ENCODE results near the gene ABCA7.

Gene ABCA7

DNA sequence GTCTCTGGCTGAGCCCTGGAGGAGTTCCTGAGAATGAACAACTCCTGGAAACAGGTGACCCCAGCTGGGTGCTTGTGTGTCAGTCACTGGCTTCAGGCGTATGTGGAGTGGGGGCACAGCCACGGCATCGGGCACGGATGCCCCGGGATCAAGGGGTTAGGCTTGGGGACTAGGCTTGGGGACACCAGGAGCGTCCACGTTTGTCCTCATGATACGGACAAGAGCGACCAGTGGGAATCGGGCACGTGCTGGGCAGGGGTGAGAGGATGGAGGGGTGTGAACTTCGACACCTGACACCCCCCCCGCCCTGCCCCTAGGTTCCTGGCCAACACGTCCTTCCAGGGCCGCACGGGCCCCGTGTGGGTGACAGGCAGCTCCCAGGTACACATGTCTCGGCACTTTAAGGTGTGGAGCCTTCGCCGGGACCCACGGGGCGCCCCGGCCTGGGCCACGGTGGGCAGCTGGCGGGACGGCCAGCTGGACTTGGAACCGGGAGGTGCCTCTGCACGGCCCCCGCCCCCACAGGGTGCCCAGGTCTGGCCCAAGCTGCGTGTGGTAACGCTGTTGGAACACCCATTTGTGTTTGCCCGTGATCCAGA, 35.6 kb upstream of the ABCA7 start:
- no peak for DNase-seq (ENCODE audit: low spot score)

DNA sequence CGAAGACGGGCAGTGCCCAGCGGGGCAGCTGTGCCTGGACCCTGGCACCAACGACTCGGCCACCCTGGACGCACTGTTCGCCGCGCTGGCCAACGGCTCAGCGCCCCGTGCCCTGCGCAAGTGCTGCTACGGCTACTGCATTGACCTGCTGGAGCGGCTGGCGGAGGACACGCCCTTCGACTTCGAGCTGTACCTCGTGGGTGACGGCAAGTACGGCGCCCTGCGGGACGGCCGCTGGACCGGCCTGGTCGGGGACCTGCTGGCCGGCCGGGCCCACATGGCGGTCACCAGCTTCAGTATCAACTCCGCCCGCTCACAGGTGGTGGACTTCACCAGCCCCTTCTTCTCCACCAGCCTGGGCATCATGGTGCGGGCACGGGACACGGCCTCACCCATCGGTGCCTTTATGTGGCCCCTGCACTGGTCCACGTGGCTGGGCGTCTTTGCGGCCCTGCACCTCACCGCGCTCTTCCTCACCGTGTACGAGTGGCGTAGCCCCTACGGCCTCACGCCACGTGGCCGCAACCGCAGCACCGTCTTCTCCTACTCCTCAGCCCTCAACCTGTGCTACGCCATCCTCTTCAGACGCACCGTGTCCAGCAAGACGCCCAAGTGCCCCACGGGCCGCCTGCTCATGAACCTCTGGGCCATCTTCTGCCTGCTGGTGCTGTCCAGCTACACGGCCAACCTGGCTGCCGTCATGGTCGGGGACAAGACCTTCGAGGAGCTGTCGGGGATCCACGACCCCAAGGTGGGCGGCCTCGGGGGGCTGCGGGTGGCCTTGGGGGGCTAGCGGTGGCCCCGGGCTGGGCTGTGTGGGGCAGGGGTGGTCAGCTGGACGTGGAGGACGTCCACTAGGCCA, 34.9 kb upstream of the ABCA7 start:
- no peak for DNase-seq (ENCODE audit: low spot score)

DNA sequence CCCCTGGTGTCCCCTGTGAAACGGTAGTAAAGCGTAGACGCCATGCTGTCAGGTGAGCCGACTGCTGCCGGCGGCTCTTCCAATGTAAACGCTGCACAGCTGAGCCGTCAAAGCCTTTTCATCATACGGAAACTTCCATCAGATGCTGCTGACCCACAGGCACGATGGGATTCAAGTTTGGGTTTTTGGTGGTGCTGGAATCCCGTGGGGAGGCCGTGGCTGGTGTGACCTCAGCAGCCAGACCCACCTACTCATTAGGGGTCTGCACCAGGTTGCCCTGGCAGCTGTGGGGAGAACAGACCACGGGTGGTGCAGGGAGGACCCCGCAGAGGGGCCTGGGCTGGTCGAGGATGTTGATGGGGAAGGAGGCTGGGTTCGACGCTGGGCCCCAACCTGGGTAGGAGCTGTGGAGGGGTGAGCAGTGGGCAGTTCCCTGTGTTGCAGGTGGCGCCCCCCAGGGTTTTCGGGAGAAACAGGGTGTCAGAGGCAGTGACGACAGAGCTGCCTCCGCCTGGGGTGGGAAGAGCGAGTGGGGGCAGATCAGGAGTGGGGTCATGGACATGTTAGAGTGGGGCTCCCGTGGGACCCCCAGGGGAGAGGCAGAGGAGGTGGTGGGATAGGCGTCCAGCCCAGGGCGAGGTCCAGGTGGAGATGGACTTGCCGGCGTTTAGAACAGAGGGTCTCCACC, 33.1 kb upstream of the ABCA7 start:
- DNase-seq (ENCODE audit: low spot score), result no peak

DNA sequence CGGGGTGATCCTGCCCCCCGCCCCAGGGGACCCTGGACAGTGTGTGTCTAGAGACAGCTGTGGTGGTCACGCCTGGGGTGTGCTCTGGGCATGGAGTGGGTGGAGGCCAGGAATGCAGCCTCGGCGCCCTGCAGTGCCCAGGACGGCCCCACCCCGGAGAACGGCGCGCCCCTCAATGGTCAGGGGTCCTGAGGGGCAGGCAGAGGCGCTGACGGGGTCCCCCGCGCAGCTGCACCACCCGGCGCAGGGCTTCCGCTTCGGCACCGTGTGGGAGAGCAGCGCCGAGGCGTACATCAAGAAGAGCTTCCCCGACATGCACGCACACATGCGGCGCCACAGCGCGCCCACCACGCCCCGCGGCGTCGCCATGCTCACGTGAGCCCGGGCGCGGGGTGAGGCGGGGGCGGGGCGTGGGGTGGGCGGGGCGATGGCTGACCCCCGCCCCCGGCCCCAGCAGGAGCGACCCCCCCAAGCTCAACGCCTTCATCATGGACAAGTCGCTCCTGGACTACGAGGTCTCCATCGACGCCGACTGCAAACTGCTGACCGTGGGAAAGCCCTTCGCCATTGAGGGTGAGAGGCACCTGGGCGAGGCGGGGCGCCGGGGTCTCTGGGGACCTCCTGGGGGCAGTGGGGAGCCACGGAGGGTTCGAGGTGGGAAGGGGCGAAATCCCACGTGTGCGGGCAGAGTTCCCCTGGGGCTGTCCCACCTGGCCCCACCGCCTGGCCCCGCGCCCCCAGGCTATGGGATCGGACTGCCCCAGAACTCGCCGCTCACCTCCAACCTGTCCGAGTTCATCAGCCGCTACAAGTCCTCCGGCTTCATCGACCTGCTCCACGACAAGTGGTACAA, 32.3 kb upstream of the ABCA7 start:
- DNase-seq (ENCODE audit: low spot score), result no peak

DNA sequence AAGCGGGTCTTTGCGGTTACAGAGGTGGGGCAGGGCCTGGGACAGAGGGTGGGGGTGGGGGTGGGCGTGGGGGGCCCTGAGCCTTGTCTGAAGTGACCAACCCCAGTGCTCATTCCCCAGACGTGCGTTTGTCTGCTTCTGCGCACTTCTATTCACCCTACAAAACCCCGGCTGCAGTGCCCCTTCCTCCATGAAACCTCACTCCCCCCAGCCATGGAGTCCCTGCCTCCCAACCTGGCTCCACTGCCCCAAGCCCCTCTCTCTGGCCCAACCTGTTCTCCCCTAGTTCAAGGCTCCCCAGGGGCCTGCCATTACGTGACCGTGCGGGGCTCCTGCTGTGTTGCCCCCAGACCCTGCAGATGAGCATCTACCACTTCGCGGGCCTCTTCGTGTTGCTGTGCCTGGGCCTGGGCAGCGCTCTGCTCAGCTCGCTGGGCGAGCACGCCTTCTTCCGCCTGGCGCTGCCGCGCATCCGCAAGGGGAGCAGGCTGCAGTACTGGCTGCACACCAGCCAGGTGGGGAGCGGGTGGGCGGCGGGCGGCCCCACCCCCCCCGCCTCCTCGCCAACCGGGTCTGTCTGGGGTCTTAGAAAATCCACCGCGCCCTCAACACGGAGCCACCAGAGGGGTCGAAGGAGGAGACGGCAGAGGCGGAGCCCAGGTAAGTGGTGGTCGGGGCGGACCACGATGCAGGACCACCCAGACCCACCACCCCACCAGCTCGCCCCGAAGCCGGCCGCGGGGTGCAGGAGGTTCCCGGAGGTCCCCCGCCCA, 31.5 kb upstream of the ABCA7 start:
- no peak for DNase-seq (ENCODE audit: low spot score)

DNA sequence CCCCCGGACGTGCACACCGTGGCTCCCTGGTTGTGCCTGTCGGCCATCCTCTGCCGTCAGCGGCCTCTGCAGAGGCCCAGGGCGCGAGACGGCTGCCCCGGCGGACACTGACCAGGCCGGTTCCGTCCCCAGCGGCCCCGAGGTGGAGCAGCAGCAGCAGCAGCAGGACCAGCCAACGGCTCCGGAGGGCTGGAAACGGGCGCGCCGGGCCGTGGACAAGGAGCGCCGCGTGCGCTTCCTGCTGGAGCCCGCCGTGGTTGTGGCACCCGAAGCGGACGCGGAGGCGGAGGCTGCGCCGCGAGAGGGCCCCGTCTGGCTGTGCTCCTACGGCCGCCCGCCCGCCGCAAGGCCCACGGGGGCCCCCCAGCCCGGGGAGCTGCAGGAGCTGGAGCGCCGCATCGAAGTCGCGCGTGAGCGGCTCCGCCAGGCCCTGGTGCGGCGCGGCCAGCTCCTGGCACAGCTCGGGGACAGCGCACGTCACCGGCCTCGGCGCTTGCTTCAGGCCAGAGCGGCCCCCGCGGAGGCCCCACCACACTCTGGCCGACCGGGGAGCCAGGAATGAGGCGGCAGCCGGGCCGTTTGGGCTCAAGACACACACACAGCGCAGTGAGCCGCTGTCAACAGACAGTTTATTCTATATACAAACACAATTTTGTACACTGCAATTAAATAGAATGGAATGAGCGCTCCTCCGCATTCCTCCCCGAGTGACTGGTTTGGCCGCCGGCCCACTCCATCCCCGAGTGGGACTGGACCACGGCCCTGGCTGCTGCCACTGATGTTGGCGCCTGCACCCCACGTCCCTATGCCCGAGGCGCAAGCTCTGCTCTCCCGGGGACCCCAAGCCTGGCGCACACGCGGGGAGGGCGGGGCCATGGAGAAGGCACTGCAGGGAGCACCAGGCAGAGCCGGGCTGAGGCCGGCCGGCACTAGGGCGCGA, 30.6 kb upstream of the ABCA7 start:
- DNase-seq (ENCODE audit: low spot score), result no peak

DNA sequence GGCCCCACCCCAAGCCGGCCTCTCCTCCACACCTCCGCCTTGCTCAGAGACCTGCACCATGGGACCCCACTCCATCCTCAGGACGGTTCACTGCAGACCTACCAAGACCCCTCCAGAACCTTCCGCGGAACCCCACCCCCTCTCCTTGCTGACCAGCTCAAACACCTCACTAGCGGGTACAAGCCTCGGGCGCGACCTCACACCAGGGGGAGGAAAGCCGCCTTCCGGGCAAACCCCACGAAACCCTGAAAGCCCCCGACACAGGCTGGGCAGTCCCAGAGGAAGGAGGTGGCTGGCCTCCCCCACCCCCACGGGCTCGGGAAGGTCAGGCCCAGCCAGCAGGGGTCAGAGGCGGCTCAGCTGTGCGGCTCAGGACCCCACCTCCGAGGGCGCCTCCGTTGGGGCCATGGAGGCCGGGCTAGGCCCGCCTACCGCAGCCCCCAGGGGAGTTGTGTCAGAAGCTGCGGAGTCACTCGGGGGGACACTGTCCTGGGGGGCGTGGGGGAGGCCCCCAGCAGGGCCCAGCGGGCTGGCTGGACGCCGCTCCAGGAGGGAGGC, 29.8 kb upstream of the ABCA7 start:
- no peak for DNase-seq (ENCODE audit: low spot score)

DNA sequence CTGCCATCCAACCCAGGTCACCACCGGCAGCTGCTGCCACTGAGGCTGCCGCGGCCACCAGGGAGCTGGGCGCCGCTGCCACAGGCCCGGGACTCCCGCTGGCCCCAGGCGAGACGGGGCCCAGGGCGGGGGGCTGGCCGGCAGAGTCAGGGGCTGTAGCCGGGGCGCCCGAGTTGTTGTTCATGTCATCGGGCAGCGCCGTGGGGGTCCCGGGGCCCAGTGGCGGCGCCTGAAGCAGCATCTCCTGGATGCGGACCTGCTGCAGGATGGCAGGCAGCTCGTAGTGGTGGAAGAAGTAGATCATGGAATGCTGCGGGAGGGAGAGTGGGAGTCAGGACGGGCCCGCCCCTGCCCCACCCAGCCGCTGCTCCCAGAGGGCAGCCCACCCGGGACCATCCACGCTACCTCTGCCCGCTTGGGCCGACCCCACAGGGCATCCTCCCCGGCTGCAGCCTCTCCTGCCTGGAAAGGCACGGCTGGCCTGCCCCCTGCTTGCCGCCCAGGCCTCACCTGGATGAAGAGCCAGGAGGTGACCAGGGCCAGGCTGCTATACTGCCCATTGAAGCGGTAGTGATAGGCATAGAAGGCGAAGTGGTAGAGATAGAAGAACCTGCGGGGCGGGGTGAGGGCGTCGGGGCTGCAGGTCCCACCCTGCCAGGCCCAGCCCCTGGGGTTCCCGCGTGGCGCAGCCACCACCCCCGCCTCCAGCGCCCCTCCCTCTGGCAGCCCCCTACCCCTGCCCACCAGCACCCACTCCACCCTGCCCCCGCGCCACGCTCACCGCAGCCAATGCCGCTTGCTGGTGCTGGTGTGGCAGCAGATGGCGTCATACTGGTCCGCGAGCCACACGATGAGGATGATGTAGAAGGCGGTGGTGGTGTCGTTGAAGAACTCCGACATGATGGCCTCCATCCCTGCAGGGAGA, 29.1 kb upstream of the ABCA7 start:
- no peak for DNase-seq (ENCODE audit: low spot score)

DNA sequence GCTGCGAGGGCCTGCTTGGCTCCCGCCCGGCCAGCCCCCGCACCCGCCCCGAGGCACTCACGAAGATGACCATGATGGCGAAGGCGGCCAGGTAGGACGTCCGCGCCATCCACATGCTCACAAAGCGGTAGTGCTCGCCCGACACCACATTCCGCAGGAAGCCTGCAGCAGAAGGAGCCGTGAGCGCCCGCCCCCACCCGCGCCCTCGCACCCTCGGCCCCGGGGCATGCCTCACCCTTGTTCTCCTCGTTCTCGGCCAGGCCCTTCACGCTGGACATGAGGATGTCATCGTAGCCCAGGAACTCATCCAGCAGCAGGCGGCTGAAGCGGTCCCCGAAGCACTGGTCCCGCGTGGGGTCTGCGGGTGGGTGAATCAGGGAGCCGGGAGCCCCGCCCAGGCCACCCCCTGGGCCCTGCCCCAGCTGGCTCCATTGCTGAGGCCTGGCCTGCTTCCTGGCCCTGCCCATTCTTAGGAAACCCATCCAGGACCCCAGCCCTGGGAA, 28.0 kb upstream of the ABCA7 start:
- no peak for DNase-seq (ENCODE audit: low spot score)

DNA sequence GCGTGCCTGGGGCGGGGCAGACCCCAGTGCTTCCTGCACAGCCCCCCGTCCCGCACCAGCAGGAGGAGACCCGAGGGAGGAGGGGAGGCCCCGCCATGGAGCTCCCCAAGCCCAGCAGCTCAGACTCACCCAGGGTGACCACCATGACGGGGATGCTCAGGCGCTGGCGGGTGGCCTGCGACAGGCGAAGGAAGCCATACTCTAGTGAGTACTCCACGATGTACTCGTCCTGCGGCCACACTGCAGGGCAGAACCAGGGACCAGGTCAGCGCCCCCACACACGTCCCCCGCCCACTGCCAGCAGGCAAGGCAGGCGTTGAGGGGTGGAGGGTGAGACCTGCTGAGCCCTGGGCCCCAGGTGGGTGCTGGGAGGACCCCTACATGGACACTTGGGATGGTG, 27.6 kb upstream of the ABCA7 start:
- DNase-seq (ENCODE audit: low spot score), result no peak

DNA sequence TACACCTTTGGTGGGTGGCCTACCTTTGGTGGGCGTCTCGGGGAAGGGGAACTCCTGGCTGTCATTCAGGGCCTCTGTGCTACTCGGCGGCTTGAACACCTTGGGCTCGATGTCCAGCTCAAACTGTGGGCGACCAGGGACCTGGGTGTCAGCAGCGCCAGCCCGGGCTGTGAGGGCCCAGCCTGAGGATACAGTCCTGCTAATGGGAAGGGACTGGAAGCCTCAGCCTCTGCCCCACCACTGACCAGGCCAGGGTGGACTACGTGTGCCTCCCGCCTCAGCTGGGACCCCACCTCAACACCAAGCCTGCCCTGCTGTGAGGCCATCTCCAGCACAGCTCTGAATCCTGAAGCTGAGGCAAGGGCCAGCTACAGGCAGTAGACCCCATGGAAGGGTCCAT, 26.7 kb upstream of the ABCA7 start:
- DNase-seq (ENCODE audit: low spot score), result no peak

DNA sequence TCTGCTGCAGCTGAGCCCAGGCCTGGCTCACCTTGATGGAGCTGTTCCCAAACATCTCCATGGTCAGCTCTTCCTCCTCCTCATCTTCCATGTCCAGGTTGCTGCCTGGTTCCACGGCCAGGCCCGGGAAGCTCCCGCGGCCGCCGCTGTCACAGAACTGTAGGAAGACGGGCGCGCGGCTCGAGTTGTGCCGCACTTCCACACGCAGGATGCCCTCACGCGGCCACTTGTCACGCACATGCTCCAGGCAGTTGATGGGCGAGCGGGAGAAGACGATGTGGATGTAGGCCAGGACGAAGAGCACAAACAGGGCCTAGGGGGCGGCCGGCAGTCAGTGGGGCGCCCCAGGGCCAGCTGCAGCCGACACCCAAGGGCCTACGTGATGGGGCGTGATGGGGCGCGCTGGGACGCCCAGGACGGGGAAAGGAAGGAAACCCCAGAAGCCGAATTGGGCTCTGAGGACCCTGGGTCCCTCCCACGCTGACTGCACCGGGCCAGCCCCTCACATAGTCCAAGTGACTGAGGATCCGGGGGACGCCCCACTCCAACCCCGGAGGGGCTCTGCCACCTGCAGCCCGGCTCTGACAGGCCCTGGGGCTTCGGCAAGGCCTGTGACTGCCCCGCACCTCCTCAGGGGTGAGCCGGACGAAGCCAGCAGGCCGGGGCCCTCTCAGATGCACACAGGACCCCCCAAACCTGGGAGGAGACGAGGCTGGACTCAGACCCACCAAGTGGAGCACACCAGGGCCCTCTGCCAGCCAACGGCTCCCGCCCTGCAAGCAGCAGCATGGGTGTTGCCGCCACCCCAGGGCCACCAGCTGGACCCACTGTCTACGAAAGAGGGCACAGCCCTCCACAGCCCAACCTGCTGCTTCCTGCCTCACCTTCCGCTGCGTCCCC, 25.5 kb upstream of the ABCA7 start:
- DNase-seq (ENCODE audit: low spot score), result no peak

DNA sequence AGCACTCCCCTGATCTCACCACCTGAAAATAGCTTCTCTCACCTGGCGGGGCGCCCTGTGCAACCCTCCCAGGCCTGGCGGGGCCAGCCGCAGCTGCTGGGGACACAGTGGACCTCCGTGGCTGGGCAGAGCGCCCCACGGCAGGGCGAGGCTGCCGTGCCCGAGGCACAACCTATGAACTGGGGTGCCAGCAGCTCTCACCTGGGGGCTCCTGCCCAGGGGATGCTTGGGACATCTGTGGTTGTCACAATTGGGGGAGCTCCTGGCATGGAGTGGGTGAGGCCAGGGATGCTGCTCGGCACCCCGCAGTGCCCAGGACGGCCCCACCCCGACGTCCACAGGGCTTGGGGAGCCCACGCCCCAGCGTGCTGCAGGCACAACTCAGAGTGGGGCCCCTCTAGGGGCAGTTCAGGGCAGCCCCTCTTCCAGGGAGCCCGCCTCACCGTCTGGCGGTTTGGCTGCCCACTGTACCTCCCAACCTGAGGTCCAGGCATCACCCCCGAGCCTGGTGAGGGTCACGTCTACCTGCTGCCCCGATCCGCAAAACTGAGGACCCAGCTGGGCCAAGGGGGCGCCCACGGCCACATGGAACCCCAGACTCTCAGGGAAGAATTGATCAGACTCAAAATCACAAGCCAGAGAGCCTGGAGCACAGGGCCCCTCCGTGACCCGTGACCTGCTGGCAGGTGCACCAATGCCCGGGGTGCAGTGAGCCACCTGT, 24.7 kb upstream of the ABCA7 start:
- DNase-seq (ENCODE audit: low spot score), result no peak

DNA sequence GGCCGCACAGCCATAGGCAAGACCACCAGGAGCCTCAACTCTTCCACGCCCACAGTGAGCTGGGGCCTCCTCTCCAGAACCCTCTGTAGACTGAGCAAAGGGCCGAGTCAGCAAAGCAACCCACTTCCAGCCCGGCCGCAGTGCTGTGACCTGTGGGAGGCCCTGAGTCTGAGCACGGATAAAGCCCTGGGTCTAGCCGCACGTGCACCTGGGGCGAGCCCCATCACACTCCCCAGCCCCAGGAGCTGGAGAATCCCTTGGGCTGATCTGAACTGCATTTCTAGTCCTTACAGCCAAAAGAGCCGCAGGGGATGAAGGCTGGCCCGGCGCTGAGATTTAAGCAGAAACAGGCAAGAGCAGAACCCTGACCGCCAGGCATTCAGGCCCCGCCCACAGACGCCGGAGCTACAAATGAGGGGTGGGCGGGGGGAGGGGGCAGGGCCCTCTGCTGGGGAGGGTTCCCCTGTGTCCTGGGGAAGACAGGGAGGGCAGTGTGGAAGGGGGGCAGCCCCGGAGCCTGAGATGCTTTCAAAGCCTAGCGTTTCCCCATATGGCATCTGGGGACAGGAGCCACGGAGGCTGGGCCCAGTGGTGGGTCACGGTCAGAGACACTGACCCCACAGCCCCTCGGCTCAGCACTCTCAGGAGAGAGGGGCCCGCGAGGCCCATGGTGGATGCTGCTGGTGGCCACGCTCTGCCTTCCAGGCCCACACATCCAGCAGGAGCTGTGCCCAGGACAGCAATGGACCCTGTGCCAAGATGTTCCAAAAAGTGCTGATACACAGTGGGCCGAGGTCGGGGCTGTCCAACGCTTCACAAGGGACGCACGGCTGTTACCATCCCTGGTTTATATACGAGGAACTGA, 23.9 kb upstream of the ABCA7 start:
- no peak for DNase-seq (ENCODE audit: low spot score)

DNA sequence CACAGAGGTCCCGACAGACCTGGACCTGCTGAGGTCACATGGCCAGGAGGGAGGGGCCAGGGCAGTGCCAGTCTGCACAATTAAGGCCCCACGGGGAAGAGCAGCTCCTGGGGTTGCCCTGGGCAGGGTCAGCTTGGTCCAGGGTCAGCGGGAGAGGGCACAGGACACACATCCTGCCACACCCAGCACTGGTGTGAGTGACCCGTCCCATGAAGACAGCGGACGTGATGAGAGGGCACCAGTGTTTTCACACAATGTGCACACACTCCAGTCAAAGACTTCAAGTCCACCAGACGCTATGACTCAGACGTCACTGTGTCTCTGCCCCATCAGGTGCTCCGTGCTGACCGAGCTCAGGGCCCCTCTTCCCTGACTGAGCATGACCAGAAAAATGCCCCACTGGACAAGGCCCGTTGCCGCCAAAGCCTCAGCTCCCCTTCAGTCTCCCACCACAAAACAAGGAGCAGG, 23.2 kb upstream of the ABCA7 start:
- DNase-seq (ENCODE audit: low spot score), result peak; percentile 56

Measured in GM03348 (cell line).